Mesenchymal stem cell (in vitro differentiated cells and primary cell): ENCODE data around the gene DKK3.

ENCODE experiments used
- DNase-seq: peaks from one replicate; pipeline ENCODE4 v3.0.0-alpha.2; 2013
- H2AFZ ChIP-seq: one replicate; pipeline ENCODE4 v1.6.1; 2013; ENCODE audit warnings: low read depth, mild to moderate bottlenecking, control low read depth, inconsistent platforms, low read length, moderate library complexity
- H2AK5ac ChIP-seq: 2 replicates; pipeline ENCODE4 v1.6.1; 2013; ENCODE audit warnings: low read length, moderate library complexity, mild to moderate bottlenecking, inconsistent platforms; ENCODE audit not compliant: severe bottlenecking
- H2BK120ac ChIP-seq: one replicate; pipeline ENCODE4 v1.6.1; 2013; ENCODE audit warnings: low read depth, mild to moderate bottlenecking, inconsistent platforms, low read length, moderate library complexity
- H2BK12ac ChIP-seq, 2 experiments: one replicate each; pipeline ENCODE4 v1.6.1; 2013; ENCODE audit warnings: inconsistent platforms in 2 of 2, low read length in 2 of 2, mild to moderate bottlenecking in 2 of 2, moderate library complexity in 2 of 2, control low read depth in 1 of 2
- H2BK15ac ChIP-seq: one replicate; pipeline ENCODE4 v1.6.1; 2013; ENCODE audit warnings: mild to moderate bottlenecking, low read depth, inconsistent platforms; ENCODE audit not compliant: poor library complexity, severe bottlenecking
- H2BK5ac ChIP-seq: 2 replicates; pipeline ENCODE4 v1.6.1; 2013; ENCODE audit warnings: low read depth, mild to moderate bottlenecking, low read length, control low read depth, inconsistent platforms; ENCODE audit not compliant: poor library complexity, severe bottlenecking
- H3K14ac ChIP-seq, 2 experiments: one replicate each; pipeline ENCODE4 v1.6.1; 2013; ENCODE audit warnings: inconsistent platforms in 2 of 2, low read length in 2 of 2, control low read depth in 1 of 2, mild to moderate bottlenecking in 1 of 2, moderate library complexity in 1 of 2
- H3K18ac ChIP-seq, 2 experiments: one replicate each; pipeline ENCODE4 v1.6.1; 2013; ENCODE audit warnings: inconsistent platforms in 2 of 2, low read length in 2 of 2, control low read depth in 1 of 2, low read depth in 1 of 2, mild to moderate bottlenecking in 1 of 2
- H3K23ac ChIP-seq, 2 experiments: one replicate each; pipeline ENCODE4 v1.6.1; 2013; ENCODE audit warnings: inconsistent platforms in 2 of 2, low read length in 2 of 2, mild to moderate bottlenecking in 2 of 2, moderate library complexity in 2 of 2, control low read depth in 1 of 2
- H3K27ac ChIP-seq: 2 replicates; pipeline ENCODE4 v1.5.1; 2013; ENCODE audit warnings: mild to moderate bottlenecking, moderate library complexity, low read length, control low read depth, inconsistent platforms; ENCODE audit not compliant: poor library complexity, severe bottlenecking
- H3K27me3 ChIP-seq, 2 experiments: 2 replicates each; pipeline versions ENCODE4 v1.6.1 to v1.7.0; 2013; ENCODE audit warnings: low read length in 2 of 2, mild to moderate bottlenecking in 2 of 2, moderate library complexity in 2 of 2, control low read depth in 1 of 2, inconsistent platforms in 1 of 2; ENCODE audit not compliant: control insufficient read depth in 1 of 2, insufficient read depth in 1 of 2
- H3K36me3 ChIP-seq, 2 experiments: 2 replicates each; pipeline versions ENCODE4 v1.6.1 to v1.7.0; 2013; ENCODE audit warnings: low read length in 2 of 2, control low read depth in 1 of 2, inconsistent platforms in 1 of 2, low read depth in 1 of 2, mild to moderate bottlenecking in 1 of 2; ENCODE audit not compliant: insufficient read depth in 2 of 2, control insufficient read depth in 1 of 2
- H3K4ac ChIP-seq, 2 experiments: one replicate each; pipeline ENCODE4 v1.6.1; 2013; ENCODE audit warnings: inconsistent platforms in 2 of 2, low read length in 2 of 2, mild to moderate bottlenecking in 2 of 2, moderate library complexity in 2 of 2, control low read depth in 1 of 2, low read depth in 1 of 2
- H3K4me1 ChIP-seq: 2 replicates; pipeline ENCODE4 v1.6.1; 2013; ENCODE audit warnings: low read depth, low read length, control low read depth; ENCODE audit not compliant: control insufficient read depth, insufficient read depth
- H3K4me2 ChIP-seq: 2 replicates; pipeline ENCODE4 v1.6.1; 2013; ENCODE audit warnings: low read length, mild to moderate bottlenecking, inconsistent platforms; ENCODE audit not compliant: poor library complexity, severe bottlenecking
- H3K4me3 ChIP-seq, 2 experiments: 2 replicates each; pipeline versions ENCODE4 v1.5.1 to v1.7.0; 2013; ENCODE audit warnings: low read length in 2 of 2, mild to moderate bottlenecking in 2 of 2, control low read depth in 1 of 2, low read depth in 1 of 2; ENCODE audit not compliant: insufficient read depth in 1 of 2
- H3K79me1 ChIP-seq: replicated peaks from 2 replicates; pipeline ENCODE4 v1.6.1; 2013; ENCODE audit warnings: mild to moderate bottlenecking, control low read depth, low read length, inconsistent platforms; ENCODE audit not compliant: poor library complexity, severe bottlenecking
- H3K9ac ChIP-seq: 2 replicates; pipeline ENCODE4 v1.7.0; 2013; ENCODE audit warnings: mild to moderate bottlenecking, low read length, moderate library complexity
- H3K9me3 ChIP-seq: 2 replicates; pipeline ENCODE4 v1.7.0; 2013; ENCODE audit warnings: mild to moderate bottlenecking, low read length; ENCODE audit not compliant: control insufficient read depth
- H4K8ac ChIP-seq: one replicate; pipeline ENCODE4 v1.6.1; 2013; ENCODE audit warnings: inconsistent platforms, mild to moderate bottlenecking, low read length, moderate library complexity
- H4K91ac ChIP-seq: one replicate; pipeline ENCODE4 v1.6.1; 2013; ENCODE audit warnings: mild to moderate bottlenecking, low read length, inconsistent platforms
- WGBS: methylation state at CpG from one replicate; pipeline ENCODE4 v1.1.7; 2013; ENCODE audit warnings: mixed read lengths; 5-methylcytosine and 5-hydroxymethylcytosine counted together

The DKK3 gene

DNA sequence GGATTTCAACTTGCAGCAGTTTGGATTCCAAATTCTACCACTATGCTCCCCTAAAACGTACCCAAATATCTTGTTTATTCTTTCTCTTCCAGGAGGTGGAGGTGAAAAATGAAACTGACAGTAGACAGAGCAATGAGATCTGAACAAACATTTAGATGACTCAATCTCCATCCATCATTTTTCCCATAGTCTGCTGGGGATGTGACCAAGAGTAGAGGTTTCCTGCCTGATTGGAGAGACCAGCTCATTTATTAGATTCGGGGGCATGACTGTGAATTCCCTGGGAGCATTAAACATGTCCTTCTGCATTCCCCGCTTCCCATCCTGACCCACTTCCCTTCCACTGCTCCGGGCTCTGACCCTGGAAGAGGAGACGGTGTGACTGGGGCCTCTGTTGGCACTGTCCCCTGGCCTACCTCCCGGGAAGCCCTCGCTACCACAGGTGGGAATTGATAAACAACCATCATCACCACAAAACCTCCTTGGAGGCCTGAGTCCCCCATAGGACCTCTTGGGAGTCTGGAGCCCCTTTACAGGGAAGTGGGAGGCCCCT is 20.3 kb downstream of the DKK3 start:
- Histone ChIP-seq H3K4ac (peak overlapping the region; percentile 1 to 78), H3K14ac (no peak overlapping the region), H4K8ac (peak overlapping the region; percentile 87), H3K27ac (peak overlapping the region; percentile 84), H2BK5ac (peak overlapping the region; percentile 71), H3K36me3 (peaks cover 0 to 25% of the 10 kb centered on the region in 2 experiments), H3K4me1 (peaks cover 24% of the 10 kb centered on the region), H3K27me3 (no peaks in the 10 kb centered on the region), H3K23ac (peak overlapping the region in 1 of 2 experiments; percentile 55), H2BK15ac (peak overlapping the region; percentile 87), H3K9ac (peak overlapping the region; percentile 3), H2AFZ (no peak overlapping the region), H3K4me2 (no peak overlapping the region), H3K4me3 (no peak overlapping the region), H3K9me3 (no peaks in the 10 kb centered on the region), H2AK5ac (peak overlapping the region; percentile 96), H4K91ac (peak overlapping the region; percentile 80), H3K18ac (peak overlapping the region; percentile 86 to 92), H2BK12ac (peak overlapping the region; percentile 40 to 93), H3K79me1 (peaks cover 25% of the 10 kb centered on the region), H2BK120ac (peak overlapping the region; percentile 95)
- DNase-seq: peak; percentile 91
- WGBS: 0% methylated on average over 6 of the region's 7 CpGs

- H4K91ac ChIP-seq: no peak overlapping the region
- H2BK5ac ChIP-seq: no peak overlapping the region
- H3K27ac ChIP-seq: peak overlapping the region; percentile 84
- H3K14ac ChIP-seq: no peak overlapping the region
- peak overlapping the region in 1 of 2 experiments; percentile 19 for H3K4ac ChIP-seq
- H3K9me3 ChIP-seq: no peaks in the 10 kb centered on the region
- no peak overlapping the region for H2AFZ ChIP-seq
- no peaks in the 10 kb centered on the region for H3K27me3 ChIP-seq
- H3K9ac ChIP-seq: peak overlapping the region; percentile 3
- peaks cover 24% of the 10 kb centered on the region for H3K4me1 ChIP-seq
- DNase-seq: peak; percentile 91
- peak overlapping the region; percentile 10 for H4K8ac ChIP-seq
- no peak overlapping the region for H2BK120ac ChIP-seq
- H3K79me1 ChIP-seq: peaks cover 28% of the 10 kb centered on the region
- H3K18ac ChIP-seq: peak overlapping the region; percentile 14 to 34
- peaks cover 0 to 31% of the 10 kb centered on the region in 2 experiments for H3K36me3 ChIP-seq
- WGBS: 18% methylated on average over 1 of the region's 1 CpG
- no peak overlapping the region for H2BK15ac ChIP-seq
- no peak overlapping the region for H3K4me3 ChIP-seq
- no peak overlapping the region for H2AK5ac ChIP-seq
- no peak overlapping the region for H3K4me2 ChIP-seq
- H3K23ac ChIP-seq: no peak overlapping the region
- no peak overlapping the region for H2BK12ac ChIP-seq
These were observed 20.9 kb downstream of the DKK3 start for GRCh38 chr11:11987503-11988022.

DNA sequence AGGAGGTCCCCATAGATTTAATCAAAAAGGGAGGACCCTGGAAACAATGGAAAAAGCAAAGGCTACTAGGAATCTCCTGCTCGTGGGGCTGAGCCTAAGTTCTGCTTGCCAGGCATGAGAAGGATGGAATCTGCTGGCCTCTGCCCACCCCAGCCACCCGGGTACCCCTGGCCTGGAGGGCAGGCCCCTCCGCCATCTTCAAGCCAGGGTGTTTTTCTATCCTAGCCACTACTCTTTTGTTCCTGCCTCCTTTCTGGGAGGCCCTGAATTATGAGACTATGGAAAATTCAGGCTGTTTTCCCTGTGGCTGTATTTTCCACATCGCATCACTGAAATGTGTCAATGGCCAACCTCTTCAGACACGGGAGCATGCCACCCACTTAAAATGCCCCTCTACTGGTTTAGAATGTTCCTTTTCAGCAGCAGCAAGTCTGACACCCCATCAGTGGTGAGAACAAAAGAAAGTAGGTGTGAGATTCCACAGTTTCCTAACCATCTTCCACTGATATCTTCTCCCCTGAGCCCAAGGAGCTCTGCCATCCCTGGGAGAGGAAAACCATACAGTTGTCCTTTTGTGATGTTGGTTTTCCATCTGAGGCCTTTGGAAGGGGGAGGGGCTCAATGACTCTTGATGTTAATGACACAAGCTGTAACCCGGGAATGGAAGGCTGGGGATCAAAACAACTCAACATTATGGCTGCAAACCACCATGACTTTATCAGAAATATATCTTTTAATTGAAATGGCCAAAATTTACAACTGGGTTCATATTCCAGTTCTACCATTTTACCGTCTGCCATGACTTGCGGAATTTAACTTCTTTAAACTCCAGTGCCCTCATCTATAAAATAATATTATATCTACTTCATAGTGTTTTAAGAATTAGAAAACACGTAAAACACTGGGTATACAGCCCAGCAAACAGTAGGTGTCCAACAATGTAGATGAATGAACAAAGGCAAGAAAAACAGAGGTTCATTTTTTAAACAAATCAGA is 22.2 kb downstream of the DKK3 start:
- Histone ChIP-seq H3K27me3 (no peaks in the 10 kb centered on the region), H3K9ac (peak overlapping the region; percentile 29), H3K36me3 (peaks cover 0 to 39% of the 10 kb centered on the region in 2 experiments), H3K4me3 (no peak overlapping the region), H2BK15ac (no peak overlapping the region), H3K27ac (no peak overlapping the region), H3K4me2 (no peak overlapping the region), H3K4me1 (peaks cover 19% of the 10 kb centered on the region), H4K91ac (no peak overlapping the region), H4K8ac (no peak overlapping the region), H2BK120ac (peak overlapping the region; percentile 65), H2AFZ (no peak overlapping the region), H3K23ac (no peak overlapping the region), H3K9me3 (peaks cover under 1% of the 10 kb centered on the region), H3K4ac (peak overlapping the region; percentile 64 to 65), H3K79me1 (peaks cover 30% of the 10 kb centered on the region), H3K18ac (peak overlapping the region; percentile 29 to 94), H2BK12ac (peak overlapping the region in 1 of 2 experiments; percentile 43), H2AK5ac (peak overlapping the region; percentile 11), H2BK5ac (no peak overlapping the region), H3K14ac (no peak overlapping the region)
- DNase-seq: no peak
- 91% methylated on average over 6 of the region's 9 CpGs for WGBS
